BJ (cell line): Measurements from ENCODE around the gene DNAJC24. TPM values are rescaled to one million over a fixed set of nuclear protein-coding genes. Genes with fewer than 3 reads are reported as not detected.

ENCODE experiments used
- CTCF ChIA-PET: fragments of 350-600 bp; formaldehyde crosslinking; extraction: SDS; loops from one replicate; lab custom pipeline; 2021; ENCODE audit warnings: antibody characterized with exemption, inconsistent platforms; lab: Yijun Ruan, JAX
- POLR2A ChIA-PET: fragments of 300-600 bp; sonication (Branson Sonifier 250); formaldehyde crosslinking; extraction: SDS; loops from one replicate; lab custom pipeline; 2021; ENCODE audit warnings: antibody characterized with exemption; lab: Charles Lee
- DNase-seq: peaks from one replicate; pipeline ENCODE4 v3.0.0-alpha.2; 2011; ENCODE audit warnings: low read depth
- H3K27me3 ChIP-seq: 2 replicates; pipeline ENCODE4 v1.6.0; 2011; ENCODE audit warnings: low read length; ENCODE audit not compliant: control insufficient read depth, insufficient read depth
- H3K36me3 ChIP-seq: 2 replicates; pipeline ENCODE4 v1.5.1; 2011; ENCODE audit warnings: low read length; ENCODE audit not compliant: control insufficient read depth, insufficient read depth
- H3K4me3 ChIP-seq: 2 replicates; pipeline ENCODE4 v1.5.1; 2011; ENCODE audit warnings: low read depth, mild to moderate bottlenecking, control low read depth, low read length
- polyA plus RNA-seq: library from polyadenylated mRNA; depleted of rRNA; stranded (reverse); fragments of >200 nt; gene quantifications from 2 replicates; pipeline ENCODE4 v1.2.3, GENCODE V29; 2011
- TF ChIP-seq, protein P1 (sequence below): IDR thresholded peaks from 2 replicates; pipeline ENCODE4 v1.5.1; 2011; ENCODE audit warnings: low read depth, mild to moderate bottlenecking, control low read depth, inconsistent platforms, low read length, moderate library complexity; ENCODE audit not compliant: insufficient read depth

DNAJC24 gene
- polyA plus RNA-seq, 1 experiment: 8.8 TPM

DNA sequence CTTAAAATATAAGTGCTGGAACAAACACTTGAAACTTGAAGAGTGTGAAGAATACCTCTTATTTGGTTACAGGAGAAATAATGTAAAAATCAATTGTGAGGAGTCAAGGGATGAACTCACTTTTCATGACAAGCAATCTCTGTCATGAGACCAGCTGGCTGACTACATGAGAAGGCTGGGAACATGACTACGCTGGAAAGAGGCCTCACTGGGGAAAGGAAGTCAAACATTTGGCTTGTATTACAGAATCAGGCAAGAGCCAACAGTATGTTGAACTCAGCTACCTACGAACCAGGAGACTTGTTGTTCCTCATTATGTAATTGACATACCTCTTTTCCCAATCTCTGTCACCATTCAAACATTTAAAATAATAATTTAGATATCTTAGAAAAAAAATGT, 14.5 kb upstream of the DNAJC24 start:
- ChIA-PET CTCF (interaction anchor here (1.2 kb wide), 1 partner anchor 30 kb away, joined by 3 read pairs; no protein-coding TSS in a partner anchor), POLR2A (no interaction called here)
- no peak overlapping the region for H3K4me3 ChIP-seq
- no peak for DNase-seq
- TF ChIP-seq, protein P1, sequence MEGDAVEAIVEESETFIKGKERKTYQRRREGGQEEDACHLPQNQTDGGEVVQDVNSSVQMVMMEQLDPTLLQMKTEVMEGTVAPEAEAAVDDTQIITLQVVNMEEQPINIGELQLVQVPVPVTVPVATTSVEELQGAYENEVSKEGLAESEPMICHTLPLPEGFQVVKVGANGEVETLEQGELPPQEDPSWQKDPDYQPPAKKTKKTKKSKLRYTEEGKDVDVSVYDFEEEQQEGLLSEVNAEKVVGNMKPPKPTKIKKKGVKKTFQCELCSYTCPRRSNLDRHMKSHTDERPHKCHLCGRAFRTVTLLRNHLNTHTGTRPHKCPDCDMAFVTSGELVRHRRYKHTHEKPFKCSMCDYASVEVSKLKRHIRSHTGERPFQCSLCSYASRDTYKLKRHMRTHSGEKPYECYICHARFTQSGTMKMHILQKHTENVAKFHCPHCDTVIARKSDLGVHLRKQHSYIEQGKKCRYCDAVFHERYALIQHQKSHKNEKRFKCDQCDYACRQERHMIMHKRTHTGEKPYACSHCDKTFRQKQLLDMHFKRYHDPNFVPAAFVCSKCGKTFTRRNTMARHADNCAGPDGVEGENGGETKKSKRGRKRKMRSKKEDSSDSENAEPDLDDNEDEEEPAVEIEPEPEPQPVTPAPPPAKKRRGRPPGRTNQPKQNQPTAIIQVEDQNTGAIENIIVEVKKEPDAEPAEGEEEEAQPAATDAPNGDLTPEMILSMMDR: no peak
- no peaks in the 10 kb centered on the region for H3K27me3 ChIP-seq
- H3K36me3 ChIP-seq: no peaks in the 10 kb centered on the region

DNA sequence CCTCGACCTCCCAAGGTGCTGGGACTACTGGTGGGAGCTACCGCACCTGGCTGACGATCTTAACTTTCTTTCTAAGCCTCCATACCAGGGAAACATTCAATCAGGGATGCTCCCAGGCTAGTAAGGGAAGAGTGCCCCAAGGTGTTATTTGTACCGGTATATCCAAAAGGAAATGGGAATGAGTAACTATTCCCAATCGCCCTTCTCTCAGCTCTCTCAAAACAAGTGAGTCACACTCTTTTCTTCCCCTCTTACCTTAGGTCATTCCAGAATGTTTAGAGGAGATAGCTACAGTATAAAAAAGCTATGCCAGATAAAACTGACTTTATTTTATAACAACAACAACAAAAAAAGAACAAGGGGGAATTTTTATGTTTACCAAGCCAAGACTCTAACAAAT, 13.8 kb upstream of the DNAJC24 start:
- ChIA-PET CTCF (interaction anchor here (1.2 kb wide), 1 partner anchor 31 kb away, joined by 3 read pairs; no protein-coding TSS in a partner anchor), POLR2A (no interaction called here)
- TF ChIP-seq, protein P1: no peak
- no peak for DNase-seq
- no peak overlapping the region for H3K4me3 ChIP-seq
- H3K27me3 ChIP-seq: no peaks in the 10 kb centered on the region
- H3K36me3 ChIP-seq: no peaks in the 10 kb centered on the region

DNA sequence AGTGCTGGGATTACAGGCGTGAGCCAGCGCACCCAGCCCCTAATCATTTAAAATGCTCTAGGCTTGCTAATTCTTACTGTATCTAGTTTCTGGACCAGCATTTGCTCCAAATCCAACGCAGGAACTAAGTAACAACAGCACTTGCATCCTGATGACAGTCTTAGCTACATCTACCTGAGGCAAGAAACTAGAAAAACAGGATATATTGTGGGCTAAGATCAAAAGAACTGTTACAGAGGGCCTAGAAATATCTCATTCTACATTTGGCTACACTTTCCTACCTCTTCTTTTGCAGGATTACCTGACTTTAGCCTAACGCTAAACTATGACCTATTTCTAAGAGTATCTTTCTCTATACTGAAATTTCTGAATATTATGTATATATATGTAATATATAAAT, 7.9 kb upstream of the DNAJC24 start:
- CTCF ChIA-PET: no interaction called here
- DNase-seq: no peak
- TF ChIP-seq, protein P1: no peak

DNA sequence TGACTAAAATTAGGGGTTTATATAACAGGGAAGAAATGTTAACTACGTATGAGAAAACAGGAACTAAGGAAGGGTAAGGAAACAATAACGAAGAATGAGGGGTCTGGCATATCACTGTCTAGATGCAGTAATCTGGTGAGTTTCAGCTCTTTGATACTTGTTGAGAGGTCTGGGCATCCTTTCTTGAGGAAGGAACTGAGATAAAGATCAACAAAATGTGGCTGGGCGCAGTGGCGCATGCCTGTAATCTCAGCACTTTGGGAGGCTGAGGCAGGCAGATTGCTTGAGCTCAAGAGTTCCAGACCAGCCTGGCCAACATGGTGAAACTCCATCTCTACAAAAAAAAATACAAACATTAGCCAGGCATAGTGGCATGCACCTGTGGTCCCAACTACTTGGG, 2.9 kb upstream of the DNAJC24 start:
- no peaks in the 10 kb centered on the region for H3K36me3 ChIP-seq
- no peak for DNase-seq
- H3K4me3 ChIP-seq: no peak overlapping the region
- POLR2A ChIA-PET: no interaction called here
- TF ChIP-seq, protein P1: no peak
- CTCF ChIA-PET: interaction anchor here (0.6 to 1.2 kb wide), 2 partner anchors 17 to 126 kb away, joined by 3 to 4 read pairs; no protein-coding TSS in a partner anchor
- H3K27me3 ChIP-seq: peaks cover 4% of the 10 kb centered on the region

More for the DNA sequence above, 7.9 kb upstream of the DNAJC24 start:
- POLR2A ChIA-PET: no interaction called here
- no peak overlapping the region for H3K4me3 ChIP-seq
- peaks cover 3% of the 10 kb centered on the region; the same call in 1 of the 2 replicates for H3K27me3 ChIP-seq
- H3K36me3 ChIP-seq: no peaks in the 10 kb centered on the region

DNA sequence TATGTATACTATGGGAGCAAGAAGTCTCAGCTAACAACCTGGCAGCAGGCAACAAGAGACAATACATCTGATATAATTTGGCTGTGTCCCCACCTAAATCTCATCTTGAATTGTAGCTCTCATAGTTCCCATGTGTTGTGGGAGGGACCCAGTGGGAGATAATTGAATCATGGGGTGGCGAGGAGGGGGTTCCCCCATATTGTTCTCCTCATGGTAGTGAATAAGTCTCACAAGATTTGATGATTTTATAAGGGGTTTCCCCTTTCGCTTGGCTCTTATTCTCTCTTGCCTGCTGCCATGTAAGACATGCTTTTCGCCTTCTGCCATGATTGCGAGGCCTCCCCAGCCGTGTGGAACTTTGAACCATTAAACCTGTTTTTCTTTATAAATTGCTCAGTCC, 6.2 kb downstream of the DNAJC24 start:
- ChIA-PET POLR2A (no interaction called here), CTCF (interaction anchor here (0.8 kb wide), 1 partner anchor 32 kb away, joined by 3 read pairs; no protein-coding TSS in a partner anchor)
- TF ChIP-seq, protein P1: no peak
- DNase-seq: no peak
- no peaks in the 10 kb centered on the region for H3K27me3 ChIP-seq
- H3K36me3 ChIP-seq: no peaks in the 10 kb centered on the region
- no peak overlapping the region for H3K4me3 ChIP-seq
